RWPE1 (cell line): ENCODE data around the gene SHLD2.
A peak's percentile ranks its signal among the peaks of the same experiment; 100 is the strongest.
"Not testable (repeated sequence)": the region's sequence is repeated elsewhere in the genome, so short reads cannot be mapped to it uniquely, and the experiment has no call there.

Source experiments
- CTCF ChIA-PET: fragments of 350-600 bp; sonication (Branson Sonifier 250); formaldehyde crosslinking; extraction: SDS; loops from one replicate; lab custom pipeline; 2021; lab: Yijun Ruan, JAX
- POLR2A ChIA-PET: fragments of 400-600 bp; formaldehyde crosslinking; extraction: SDS; loops from one replicate; lab custom pipeline; 2020; ENCODE audit warnings: antibody characterized with exemption; ENCODE audit not compliant: low non-redundant PET; lab: Yijun Ruan, JAX
- DNase-seq: peaks from one replicate; pipeline ENCODE4 v3.0.0; 2012; ENCODE audit warnings: low spot score
- H3K27ac ChIP-seq: fragments of 450-650 bp; 2 replicates; pipeline ENCODE4 v1.5.1; 2017
- CTCF ChIP-seq: fragments of 450-650 bp; conservative IDR thresholded peaks from 2 replicates; pipeline ENCODE4 v1.5.1; 2017; ENCODE audit warnings: low read depth, mild to moderate bottlenecking

Gene SHLD2

GRCh38 chr10:87095236-87095945 is 385 bp downstream of the SHLD2 start:
- peak; percentile 81 for DNase-seq
- no peak for TF ChIP-seq CTCF
- ChIA-PET POLR2A (interaction anchor here (0.5 to 1.5 kb wide), 5 partner anchors 21 to 127 kb away, joined by 3 to 7 read pairs (median 4); partner anchors contain the start of gene ADIRF), CTCF (interaction anchor here (0.7 kb wide), 1 partner anchor 138 kb away, joined by 4 read pairs; no protein-coding TSS in a partner anchor)
- H3K27ac ChIP-seq: peak overlapping the region; percentile 99

- no peak for DNase-seq
- ChIA-PET CTCF (no interaction called here), POLR2A (no interaction called here)
- H3K27ac ChIP-seq: no peak overlapping the region
- no peak for TF ChIP-seq CTCF
Observed at GRCh38 chr10:87101996-87102395, 7.0 kb downstream of the SHLD2 start.

GRCh38 chr10:87104727-87105126 is 9.7 kb downstream of the SHLD2 start:
- POLR2A ChIA-PET, CTCF ChIA-PET, H3K27ac ChIP-seq, DNase-seq: not testable (repeated sequence)

GRCh38 chr10:87105446-87106124 is 10.6 kb downstream of the SHLD2 start:
- DNase-seq: no peak
- ChIA-PET CTCF (no interaction called here), POLR2A (no interaction called here)
- no peak for TF ChIP-seq CTCF
- no peak overlapping the region for H3K27ac ChIP-seq

GRCh38 chr10:87118122-87118521 is 23.1 kb downstream of the SHLD2 start:
- H3K27ac ChIP-seq, CTCF ChIA-PET, POLR2A ChIA-PET, DNase-seq: not testable (repeated sequence)

- DNase-seq, H3K27ac ChIP-seq, CTCF ChIA-PET, POLR2A ChIA-PET: not testable (repeated sequence)
Observed at GRCh38 chr10:87119029-87119428, 24.0 kb downstream of the SHLD2 start.

- CTCF ChIA-PET, DNase-seq, H3K27ac ChIP-seq, POLR2A ChIA-PET: not testable (repeated sequence)
Observed at GRCh38 chr10:87123351-87123750, 28.3 kb downstream of the SHLD2 start.

- H3K27ac ChIP-seq, POLR2A ChIA-PET, CTCF ChIA-PET, DNase-seq: not testable (repeated sequence)
Observed at GRCh38 chr10:87127048-87127447, 32.0 kb downstream of the SHLD2 start.

GRCh38 chr10:87127607-87128156 is 32.7 kb downstream of the SHLD2 start:
- DNase-seq, POLR2A ChIA-PET, H3K27ac ChIP-seq, CTCF ChIA-PET: not testable (repeated sequence)

GRCh38 chr10:87132176-87132575 is 37.2 kb downstream of the SHLD2 start:
- H3K27ac ChIP-seq, DNase-seq, CTCF ChIA-PET, POLR2A ChIA-PET: not testable (repeated sequence)

- POLR2A ChIA-PET, DNase-seq, CTCF ChIA-PET, H3K27ac ChIP-seq: not testable (repeated sequence)
Observed at GRCh38 chr10:87133936-87134335, 38.9 kb downstream of the SHLD2 start.

GRCh38 chr10:87134440-87134839 is 39.4 kb downstream of the SHLD2 start:
- H3K27ac ChIP-seq, DNase-seq, CTCF ChIA-PET, POLR2A ChIA-PET: not testable (repeated sequence)

- H3K27ac ChIP-seq, DNase-seq, CTCF ChIA-PET, POLR2A ChIA-PET: not testable (repeated sequence)
Observed at GRCh38 chr10:87137478-87137877, 42.5 kb downstream of the SHLD2 start.
